Panc1 (cell line): Measurements from ENCODE around the gene NPAS4. TPM values are rescaled to one million over a fixed set of nuclear protein-coding genes. Genes with fewer than 3 reads are reported as not detected.

Experiments used
- ATAC-seq: fragments of 200-7000 bp; cut with Tn5 transposase; 2 replicates; pipeline ENCODE4 v1.9.1; 2020; ENCODE audit warnings: mild to moderate bottlenecking, moderate library complexity
- BruUV-seq: library from RNA; stranded (reverse); fragments of 400-500 nt; replicated peaks from 2 replicates; lab custom pipeline; 2021; lab: Mats Ljungman, UMichigan
- CTCF ChIA-PET: fragments of 300-600 bp; sonication (Branson Sonifier 250); formaldehyde crosslinking; loops from one replicate; lab custom pipeline; 2022; ENCODE audit warnings: antibody characterized with exemption; lab: Charles Lee
- POLR2A ChIA-PET: fragments of 300-600 bp; sonication (Branson Sonifier 250); formaldehyde crosslinking; loops from one replicate; lab custom pipeline; 2022; ENCODE audit warnings: antibody characterized with exemption; lab: Charles Lee
- DNase-seq: peaks from one replicate; pipeline ENCODE4 v3.0.0-alpha.2; 2010; ENCODE audit warnings: low read depth, low spot score
- H3K27ac ChIP-seq: 2 replicates; pipeline ENCODE4 v1.5.1; 2011; ENCODE audit warnings: mild to moderate bottlenecking, low read length, inconsistent platforms
- H3K27me3 ChIP-seq: fragments of 200-500 bp; sonication (Bioruptor generic); 2 replicates; pipeline ENCODE4 v1.6.0; 2014; ENCODE audit warnings: low read length, inconsistent platforms; ENCODE audit not compliant: control insufficient read depth, insufficient read depth
- H3K36me3 ChIP-seq: fragments of 200-500 bp; sonication (Bioruptor generic); 2 replicates; pipeline ENCODE4 v1.5.1; 2014; ENCODE audit warnings: inconsistent platforms, mild to moderate bottlenecking, low read length, moderate library complexity; ENCODE audit not compliant: control insufficient read depth, insufficient read depth
- H3K4me1 ChIP-seq: 2 replicates; pipeline ENCODE4 v1.5.1; 2011; ENCODE audit warnings: inconsistent platforms, mild to moderate bottlenecking, low read length, moderate library complexity; ENCODE audit not compliant: control insufficient read depth, insufficient read depth
- H3K4me3 ChIP-seq, 2 experiments: 2 replicates each; pipeline ENCODE4 v1.5.1; 2011 to 2012; ENCODE audit warnings: low read depth in 2 of 2, low read length in 2 of 2, mild to moderate bottlenecking in 2 of 2, inconsistent platforms in 1 of 2, moderate library complexity in 1 of 2
- H3K9me3 ChIP-seq: fragments of 200-500 bp; sonication (Bioruptor generic); 2 replicates; pipeline ENCODE4 v1.5.1; 2014; ENCODE audit warnings: low read depth, mild to moderate bottlenecking, inconsistent platforms, low read length, moderate library complexity; ENCODE audit not compliant: control insufficient read depth, insufficient read depth
- POLR2AphosphoS5 ChIP-seq: IDR thresholded peaks from 2 replicates; pipeline ENCODE4 v1.6.1; 2012; ENCODE audit warnings: mild to moderate bottlenecking, low read depth, low read length, moderate library complexity
- SIN3A ChIP-seq: IDR thresholded peaks from 2 replicates; pipeline ENCODE4 v1.6.1; 2012; ENCODE audit warnings: low read depth, mild to moderate bottlenecking, low read length, moderate library complexity, borderline replicate concordance; ENCODE audit not compliant: insufficient read depth
- TCF7L2 ChIP-seq: IDR thresholded peaks from 2 replicates; pipeline ENCODE4 v1.6.1; 2011; ENCODE audit warnings: mild to moderate bottlenecking, low read depth, low read length, inconsistent platforms
- in situ Hi-C: cut with HindIII; loops from 2 replicates; pipeline ENCODE4 v1.10.0; 2016; ENCODE audit warnings: low sequenced_read_pairs, low pct_unique_long_range_greater_than_20kb
- intact Hi-C: fragments of 100-400 bp; cut with micrococcal nuclease; formaldehyde crosslinking; loops from one replicate; pipeline ENCODE4 v1.10.0; 2022; ENCODE audit not compliant: unreplicated experiment
- total RNA-seq: library from RNA; stranded (reverse); gene quantifications from one replicate; pipeline ENCODE4 v1.2.1, GENCODE V29; 2021; ENCODE audit not compliant: unreplicated experiment
- TF ChIP-seq, protein P1 (sequence below): fragments of 450-650 bp; IDR thresholded peaks from 2 replicates; pipeline ENCODE4 v1.5.1; 2017; ENCODE audit warnings: mild to moderate bottlenecking
- TF ChIP-seq, protein P2 (sequence below), 2 experiments: IDR thresholded peaks; 2 replicates each; pipeline ENCODE4 v1.6.1; 2011 to 2012; ENCODE audit warnings: low read depth in 2 of 2, control low read depth in 1 of 2, low read length in 1 of 2, mild to moderate bottlenecking in 1 of 2, moderate library complexity in 1 of 2; ENCODE audit not compliant: insufficient read depth in 1 of 2

The NPAS4 gene
- total RNA-seq, 1 experiment from 2014 or later = 0.08 TPM

DNA sequence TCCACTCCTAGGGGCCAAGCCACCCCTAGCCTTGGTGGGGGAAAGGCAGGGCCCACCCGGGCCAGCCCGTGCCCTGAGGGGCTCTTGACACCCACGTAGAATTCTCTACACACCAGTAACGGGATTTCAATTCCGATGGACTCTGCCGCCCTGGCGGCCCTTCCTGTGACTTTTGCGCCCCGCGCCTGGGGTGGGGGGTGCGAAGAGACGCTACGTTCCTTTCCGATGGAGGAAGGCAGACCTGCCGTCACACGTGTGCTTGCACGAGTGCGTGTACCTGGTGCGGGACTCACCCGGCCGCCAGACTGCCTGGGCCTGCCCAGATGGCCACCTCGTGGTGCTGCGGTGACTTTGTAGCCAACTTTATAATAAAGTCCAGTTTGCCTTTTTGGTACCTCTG, 5.5 kb downstream of the NPAS4 start:
- no peak for DNase-seq
- in situ Hi-C loops (no loop called here), intact Hi-C loops (no loop called here)
- ChIA-PET POLR2A (interaction anchor here (0.6 kb wide), 1 partner anchor 55 kb away, joined by 7 read pairs; no protein-coding TSS in a partner anchor), CTCF (no interaction called here)
- Histone ChIP-seq H3K4me3 (no peak overlapping the region), H3K9me3 (no peaks in the 10 kb centered on the region), H3K27me3 (peaks cover 8% of the 10 kb centered on the region; the same call in 1 of the 2 replicates), H3K4me1 (no peaks in the 10 kb centered on the region), H3K27ac (no peak overlapping the region), H3K36me3 (no peaks in the 10 kb centered on the region)
- BruUV-seq = no TSS peak
- no peak for ATAC-seq
- TF ChIP-seq, protein P1, sequence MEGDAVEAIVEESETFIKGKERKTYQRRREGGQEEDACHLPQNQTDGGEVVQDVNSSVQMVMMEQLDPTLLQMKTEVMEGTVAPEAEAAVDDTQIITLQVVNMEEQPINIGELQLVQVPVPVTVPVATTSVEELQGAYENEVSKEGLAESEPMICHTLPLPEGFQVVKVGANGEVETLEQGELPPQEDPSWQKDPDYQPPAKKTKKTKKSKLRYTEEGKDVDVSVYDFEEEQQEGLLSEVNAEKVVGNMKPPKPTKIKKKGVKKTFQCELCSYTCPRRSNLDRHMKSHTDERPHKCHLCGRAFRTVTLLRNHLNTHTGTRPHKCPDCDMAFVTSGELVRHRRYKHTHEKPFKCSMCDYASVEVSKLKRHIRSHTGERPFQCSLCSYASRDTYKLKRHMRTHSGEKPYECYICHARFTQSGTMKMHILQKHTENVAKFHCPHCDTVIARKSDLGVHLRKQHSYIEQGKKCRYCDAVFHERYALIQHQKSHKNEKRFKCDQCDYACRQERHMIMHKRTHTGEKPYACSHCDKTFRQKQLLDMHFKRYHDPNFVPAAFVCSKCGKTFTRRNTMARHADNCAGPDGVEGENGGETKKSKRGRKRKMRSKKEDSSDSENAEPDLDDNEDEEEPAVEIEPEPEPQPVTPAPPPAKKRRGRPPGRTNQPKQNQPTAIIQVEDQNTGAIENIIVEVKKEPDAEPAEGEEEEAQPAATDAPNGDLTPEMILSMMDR = no peak
- no peak for TF ChIP-seq TCF7L2
- no peak for TF ChIP-seq SIN3A
- no peak for TF ChIP-seq POLR2AphosphoS5
- TF ChIP-seq, protein P2, sequence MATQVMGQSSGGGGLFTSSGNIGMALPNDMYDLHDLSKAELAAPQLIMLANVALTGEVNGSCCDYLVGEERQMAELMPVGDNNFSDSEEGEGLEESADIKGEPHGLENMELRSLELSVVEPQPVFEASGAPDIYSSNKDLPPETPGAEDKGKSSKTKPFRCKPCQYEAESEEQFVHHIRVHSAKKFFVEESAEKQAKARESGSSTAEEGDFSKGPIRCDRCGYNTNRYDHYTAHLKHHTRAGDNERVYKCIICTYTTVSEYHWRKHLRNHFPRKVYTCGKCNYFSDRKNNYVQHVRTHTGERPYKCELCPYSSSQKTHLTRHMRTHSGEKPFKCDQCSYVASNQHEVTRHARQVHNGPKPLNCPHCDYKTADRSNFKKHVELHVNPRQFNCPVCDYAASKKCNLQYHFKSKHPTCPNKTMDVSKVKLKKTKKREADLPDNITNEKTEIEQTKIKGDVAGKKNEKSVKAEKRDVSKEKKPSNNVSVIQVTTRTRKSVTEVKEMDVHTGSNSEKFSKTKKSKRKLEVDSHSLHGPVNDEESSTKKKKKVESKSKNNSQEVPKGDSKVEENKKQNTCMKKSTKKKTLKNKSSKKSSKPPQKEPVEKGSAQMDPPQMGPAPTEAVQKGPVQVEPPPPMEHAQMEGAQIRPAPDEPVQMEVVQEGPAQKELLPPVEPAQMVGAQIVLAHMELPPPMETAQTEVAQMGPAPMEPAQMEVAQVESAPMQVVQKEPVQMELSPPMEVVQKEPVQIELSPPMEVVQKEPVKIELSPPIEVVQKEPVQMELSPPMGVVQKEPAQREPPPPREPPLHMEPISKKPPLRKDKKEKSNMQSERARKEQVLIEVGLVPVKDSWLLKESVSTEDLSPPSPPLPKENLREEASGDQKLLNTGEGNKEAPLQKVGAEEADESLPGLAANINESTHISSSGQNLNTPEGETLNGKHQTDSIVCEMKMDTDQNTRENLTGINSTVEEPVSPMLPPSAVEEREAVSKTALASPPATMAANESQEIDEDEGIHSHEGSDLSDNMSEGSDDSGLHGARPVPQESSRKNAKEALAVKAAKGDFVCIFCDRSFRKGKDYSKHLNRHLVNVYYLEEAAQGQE (IDR thresholded peaks at IDR 0.05; ENCODE audit: insufficient read depth in 1 of 2, low read depth in 2 of 2, low read length in 1 of 2) = no peak

DNA sequence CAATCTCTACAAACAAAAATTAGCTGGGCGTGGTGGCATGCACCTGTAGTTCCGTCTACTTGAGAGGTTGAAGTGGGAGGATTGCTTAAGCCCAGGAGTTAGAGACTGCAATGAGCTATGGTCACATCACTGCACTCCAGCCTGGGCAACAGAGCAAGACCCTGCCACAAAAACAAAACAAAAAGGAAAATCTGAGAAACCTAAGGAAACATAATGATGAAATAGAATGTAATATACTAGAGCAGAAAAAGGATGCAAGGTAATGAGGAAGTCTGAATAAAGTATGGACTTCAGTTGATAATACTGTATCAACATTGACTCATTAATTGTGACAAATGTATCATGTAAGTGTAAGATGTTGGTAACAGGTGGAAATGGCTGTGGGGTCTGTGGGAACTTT, 8.1 kb downstream of the NPAS4 start:
- TF ChIP-seq, protein P1 = no peak
- TF ChIP-seq POLR2AphosphoS5 (no peak), SIN3A (no peak), TCF7L2 (no peak)
- TF ChIP-seq, protein P2 (IDR thresholded peaks at IDR 0.05; ENCODE audit: insufficient read depth in 1 of 2, low read depth in 2 of 2, low read length in 1 of 2) = no peak
- H3K4me1 ChIP-seq = no peaks in the 10 kb centered on the region
- no peaks in the 10 kb centered on the region for H3K9me3 ChIP-seq
- no peak for ATAC-seq
- ChIA-PET CTCF (interaction anchor here (0.6 to 2.6 kb wide), 4 partner anchors 11 to 25 kb away, joined by 3 to 13 read pairs (median 4); no protein-coding TSS in a partner anchor), POLR2A (interaction anchor here (1.0 kb wide), 1 partner anchor 20 kb away, joined by 5 read pairs; no protein-coding TSS in a partner anchor)
- no TSS peak for BruUV-seq
- 0 out of 2 replicates have a peak, but pooled peaks cover 3% of the 10 kb centered on the region for H3K27me3 ChIP-seq
- no peak overlapping the region for H3K4me3 ChIP-seq
- intact Hi-C loops (no loop called here), in situ Hi-C loops (no loop called here)
- no peak for DNase-seq
- H3K36me3 ChIP-seq = no peaks in the 10 kb centered on the region
- no peak overlapping the region for H3K27ac ChIP-seq
